ENCODE data around the gene OR10H4. TPM values are rescaled to one million over a fixed set of nuclear protein-coding genes. Genes with fewer than 3 reads are reported as not detected.
"Not testable (repeated sequence)": the region's sequence is repeated elsewhere in the genome, so short reads cannot be mapped to it uniquely, and the experiment has no call there.

Gene OR10H4
- total and polyA plus RNA-seq, 9 donors, result not detected

- Histone ChIP-seq H3K27ac (no peak overlapping the region), H3K27me3 (no peaks in the 10 kb centered on the region), H3K9me3 (no peaks in the 10 kb centered on the region), H3K36me3 (no peaks in the 10 kb centered on the region), H3K4me1 (ENCODE audit: insufficient read depth) (no peaks in the 10 kb centered on the region), H3K4me3 (no peak overlapping the region)
- intact Hi-C loops (cut with DNase I), result no loop called here
- DNase-seq, result no peak
- 35 to 62% (median 37%) methylated on average over 10 of the region's 10 CpGs for WGBS, 3 donors
- TF ChIP-seq POLR2A (IDR thresholded peaks at IDR 0.05) (no peak), CTCF (IDR thresholded peaks at IDR 0.05) (no peak), EP300 (IDR thresholded peaks at IDR 0.05) (no peak)
These were observed 28.3 kb downstream of the OR10H4 start for GRCh38 chr19:15976836-15977689.

GRCh38 chr19:15977690-15978089 lies 28.9 kb downstream of the OR10H4 start:
- 53 to 66% (median 54%) methylated on average over 7 of the region's 7 CpGs for whole genome bisulfite sequencing, 3 donors
- no peaks in the 10 kb centered on the region for H3K9me3 ChIP-seq
- no peaks in the 10 kb centered on the region for H3K27me3 ChIP-seq
- DNase-seq, result no peak
- H3K4me1 ChIP-seq (ENCODE audit: insufficient read depth), result no peaks in the 10 kb centered on the region
- H3K27ac ChIP-seq, result no peak overlapping the region
- H3K36me3 ChIP-seq, result no peaks in the 10 kb centered on the region
- intact Hi-C loops (cut with DNase I), result no loop called here
- no peak overlapping the region for H3K4me3 ChIP-seq
- TF ChIP-seq POLR2A (IDR thresholded peaks at IDR 0.05) (no peak), EP300 (IDR thresholded peaks at IDR 0.05) (no peak), CTCF (IDR thresholded peaks at IDR 0.05) (no peak)

GRCh38 chr19:15979293-15979692 lies 30.5 kb downstream of the OR10H4 start:
- DNase-seq, result no peak
- no peaks in the 10 kb centered on the region for H3K9me3 ChIP-seq
- H3K36me3 ChIP-seq, result no peaks in the 10 kb centered on the region
- H3K27me3 ChIP-seq, result no peaks in the 10 kb centered on the region
- H3K4me1 ChIP-seq (ENCODE audit: insufficient read depth), result no peaks in the 10 kb centered on the region
- no peak for TF ChIP-seq EP300 (IDR thresholded peaks at IDR 0.05)
- no peak for TF ChIP-seq POLR2A (IDR thresholded peaks at IDR 0.05)
- TF ChIP-seq CTCF (IDR thresholded peaks at IDR 0.05), result no peak
- no peak overlapping the region for H3K27ac ChIP-seq
- intact Hi-C loops (cut with DNase I), result no loop called here
- whole genome bisulfite sequencing, 3 donors, result 82 to 94% (median 83%) methylated on average over 4 of the region's 4 CpGs
- H3K4me3 ChIP-seq, result no peak overlapping the region

- H3K36me3 ChIP-seq; intact Hi-C loops (cut with DNase I); H3K27me3 ChIP-seq; H3K9me3 ChIP-seq; H3K4me3 ChIP-seq; H3K4me1 ChIP-seq (ENCODE audit: insufficient read depth); DNase-seq; H3K27ac ChIP-seq: not testable (repeated sequence)
- WGBS, 3 donors, result 66 to 81% (median 78%) methylated on average over 6 of the region's 6 CpGs
These were observed 37.0 kb downstream of the OR10H4 start for GRCh38 chr19:15985831-15986230.

GRCh38 chr19:15986701-15987100 lies 37.9 kb downstream of the OR10H4 start:
- Histone ChIP-seq H3K4me1 (ENCODE audit: insufficient read depth) (no peaks in the 10 kb centered on the region), H3K36me3 (no peaks in the 10 kb centered on the region), H3K4me3 (no peak overlapping the region), H3K9me3 (no peaks in the 10 kb centered on the region), H3K27ac (no peak overlapping the region), H3K27me3 (no peaks in the 10 kb centered on the region)
- intact Hi-C loops (cut with DNase I), result no loop called here
- TF ChIP-seq POLR2A (IDR thresholded peaks at IDR 0.05) (no peak), EP300 (IDR thresholded peaks at IDR 0.05) (no peak), CTCF (IDR thresholded peaks at IDR 0.05) (no peak)
- no peak for DNase-seq
- WGBS, 3 donors, result 64 to 75% (median 69%) methylated on average over 2 of the region's 2 CpGs

Measured in ovary (tissue), 9 donors.